Ishikawa (cell line): ENCODE measurements around the gene ZNF783.

Experiments
- CEBPB ChIP-seq: IDR thresholded peaks from 2 replicates; pipeline ENCODE4 v1.6.1; 2012
- NFIC ChIP-seq: IDR thresholded peaks from 2 replicates; pipeline ENCODE4 v1.6.1; 2012
- RAD21 ChIP-seq: IDR thresholded peaks from 2 replicates; pipeline ENCODE4 v1.6.1; 2012; ENCODE audit warnings: low read depth
- REST ChIP-seq: IDR thresholded peaks from 2 replicates; pipeline ENCODE4 v1.6.1; 2012; ENCODE audit warnings: low read depth, mild to moderate bottlenecking
- TAF1 ChIP-seq: IDR thresholded peaks from 2 replicates; pipeline ENCODE4 v1.6.1; 2012; ENCODE audit warnings: low read depth, mild to moderate bottlenecking
- TCF12 ChIP-seq: IDR thresholded peaks from 2 replicates; pipeline ENCODE4 v1.6.1; 2012; ENCODE audit warnings: low read depth

GRCh38 chr7:149279111-149279743 is 17.2 kb downstream of the ZNF783 start:
- TF ChIP-seq RAD21 (no peak), CEBPB (no peak), TAF1 (no peak), REST (no peak), NFIC (no peak), TCF12 (no peak)
